GM12875 (cell line): ENCODE results near the gene DAGLA.

Experiments
- H3K4me3 ChIP-seq: one replicate; pipeline ENCODE4 v1.5.1; 2011; ENCODE audit warnings: low read depth, low read length, control low read depth
- TF ChIP-seq, protein P1 (sequence below): IDR thresholded peaks from 2 replicates; pipeline ENCODE4 v1.5.1; 2011; ENCODE audit warnings: low read depth, mild to moderate bottlenecking, control low read depth, inconsistent platforms, low read length, moderate library complexity, borderline replicate concordance; ENCODE audit not compliant: insufficient read depth

Gene DAGLA

DNA sequence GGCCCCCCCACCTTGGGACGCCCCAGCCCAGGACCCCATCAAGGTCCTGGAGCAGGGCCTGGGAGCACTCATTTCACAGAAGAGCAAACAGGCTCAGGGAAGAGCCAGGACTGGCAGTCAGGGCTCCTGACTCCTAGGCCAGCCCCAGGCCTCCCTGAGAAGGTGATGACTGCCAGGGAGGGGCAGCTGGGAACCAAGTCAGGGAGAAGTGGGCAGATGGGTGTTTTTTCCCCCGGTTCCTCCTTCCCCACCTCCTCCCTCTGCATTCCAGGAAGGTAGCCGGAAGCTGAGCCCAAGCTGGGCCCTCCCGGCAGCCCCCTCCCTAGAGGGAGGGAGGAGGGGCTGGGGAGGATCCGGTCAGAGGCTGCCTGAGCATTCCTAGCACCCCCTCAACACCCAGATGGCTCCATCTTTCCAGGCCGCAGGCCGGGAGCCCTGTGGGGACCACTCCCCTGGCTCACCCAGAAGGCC lies 91.8 kb downstream of the DAGLA start:
- H3K4me3 ChIP-seq = no peak overlapping the region
- TF ChIP-seq, protein P1, sequence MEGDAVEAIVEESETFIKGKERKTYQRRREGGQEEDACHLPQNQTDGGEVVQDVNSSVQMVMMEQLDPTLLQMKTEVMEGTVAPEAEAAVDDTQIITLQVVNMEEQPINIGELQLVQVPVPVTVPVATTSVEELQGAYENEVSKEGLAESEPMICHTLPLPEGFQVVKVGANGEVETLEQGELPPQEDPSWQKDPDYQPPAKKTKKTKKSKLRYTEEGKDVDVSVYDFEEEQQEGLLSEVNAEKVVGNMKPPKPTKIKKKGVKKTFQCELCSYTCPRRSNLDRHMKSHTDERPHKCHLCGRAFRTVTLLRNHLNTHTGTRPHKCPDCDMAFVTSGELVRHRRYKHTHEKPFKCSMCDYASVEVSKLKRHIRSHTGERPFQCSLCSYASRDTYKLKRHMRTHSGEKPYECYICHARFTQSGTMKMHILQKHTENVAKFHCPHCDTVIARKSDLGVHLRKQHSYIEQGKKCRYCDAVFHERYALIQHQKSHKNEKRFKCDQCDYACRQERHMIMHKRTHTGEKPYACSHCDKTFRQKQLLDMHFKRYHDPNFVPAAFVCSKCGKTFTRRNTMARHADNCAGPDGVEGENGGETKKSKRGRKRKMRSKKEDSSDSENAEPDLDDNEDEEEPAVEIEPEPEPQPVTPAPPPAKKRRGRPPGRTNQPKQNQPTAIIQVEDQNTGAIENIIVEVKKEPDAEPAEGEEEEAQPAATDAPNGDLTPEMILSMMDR = no peak

DNA sequence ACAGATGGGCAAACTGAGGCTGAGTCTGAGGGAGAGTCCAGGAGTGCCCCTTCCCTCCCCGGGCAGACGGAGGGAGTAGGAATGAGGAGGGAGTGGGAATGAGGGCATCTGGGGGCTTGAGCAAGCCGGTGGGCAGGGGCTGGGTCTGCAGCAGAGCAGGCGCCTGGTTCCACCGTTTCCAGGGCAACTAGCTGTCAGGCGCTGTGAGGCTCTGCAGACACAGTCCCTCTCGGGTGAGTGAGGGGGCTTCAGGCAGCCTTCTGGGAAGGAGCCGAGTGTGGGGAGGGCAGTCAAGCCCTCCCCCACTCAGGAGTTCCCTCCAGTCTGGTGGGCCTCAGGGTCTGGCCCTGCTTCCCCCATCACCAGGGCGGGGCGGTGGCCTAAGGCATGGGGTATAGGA lies 93.2 kb downstream of the DAGLA start:
- H3K4me3 ChIP-seq = no peak overlapping the region
- TF ChIP-seq, protein P1 = no peak

DNA sequence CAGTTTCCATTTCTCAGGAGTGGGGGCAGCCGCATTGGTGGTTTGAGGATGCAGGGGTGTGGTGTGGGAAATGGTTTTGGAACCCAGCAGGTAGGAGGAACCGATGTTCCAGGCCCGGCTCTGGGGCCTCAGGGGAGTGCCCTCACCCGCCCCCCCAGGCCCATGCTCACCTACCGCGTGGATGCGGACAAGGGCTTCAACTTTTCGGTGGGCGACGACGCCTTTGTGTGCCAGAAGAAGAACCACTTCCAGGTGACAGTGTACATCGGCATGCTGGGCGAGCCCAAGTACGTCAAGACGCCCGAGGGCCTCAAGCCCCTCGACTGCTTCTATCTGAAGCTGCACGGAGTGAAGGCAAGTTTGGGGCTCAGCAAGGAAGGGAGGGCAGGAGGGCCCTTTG lies 93.6 kb downstream of the DAGLA start:
- TF ChIP-seq, protein P1 = no peak
- no peak overlapping the region for H3K4me3 ChIP-seq

DNA sequence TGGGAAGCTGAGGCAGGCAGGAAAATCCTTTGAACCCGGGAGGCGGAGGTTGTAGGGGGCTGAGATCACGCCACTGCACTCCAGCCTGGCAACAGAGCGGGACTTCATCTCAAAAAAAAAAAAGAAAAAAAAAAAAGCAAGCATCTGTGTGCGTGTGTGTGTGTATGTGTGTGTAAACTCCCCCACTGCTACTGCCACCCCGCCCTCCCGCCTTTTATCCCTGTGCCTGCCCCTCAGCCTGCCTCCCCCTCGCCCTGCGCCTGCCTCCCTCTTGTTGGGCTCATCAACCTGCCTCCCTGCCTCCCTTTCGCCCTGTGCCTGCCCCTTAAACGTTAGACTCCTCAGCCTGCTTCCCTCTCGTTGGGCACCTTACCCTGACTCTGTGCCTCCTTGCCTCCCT lies 94.2 kb downstream of the DAGLA start:
- TF ChIP-seq, protein P1 = no peak
- no peak overlapping the region for H3K4me3 ChIP-seq

DNA sequence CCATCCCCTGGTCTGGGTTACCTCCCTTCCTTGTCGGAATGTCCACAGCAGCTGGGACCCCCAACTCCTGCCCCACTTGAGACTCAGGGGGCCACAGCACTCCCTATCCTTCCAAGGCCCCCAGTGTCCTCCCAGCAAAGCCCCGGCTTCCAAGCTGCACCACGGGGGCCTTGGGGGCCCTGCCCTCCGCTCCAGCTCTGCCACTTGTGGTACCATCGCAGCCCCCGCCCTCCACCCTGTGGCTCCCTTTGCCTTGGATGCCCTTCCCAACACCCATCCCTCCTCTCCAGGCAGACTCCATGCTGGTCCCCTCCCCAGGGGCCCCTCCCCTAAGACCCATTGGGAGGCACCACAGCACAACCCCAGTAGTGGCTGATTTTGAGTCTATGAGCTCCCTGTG lies 94.9 kb downstream of the DAGLA start:
- no peak overlapping the region for H3K4me3 ChIP-seq
- TF ChIP-seq, protein P1 = no peak

DNA sequence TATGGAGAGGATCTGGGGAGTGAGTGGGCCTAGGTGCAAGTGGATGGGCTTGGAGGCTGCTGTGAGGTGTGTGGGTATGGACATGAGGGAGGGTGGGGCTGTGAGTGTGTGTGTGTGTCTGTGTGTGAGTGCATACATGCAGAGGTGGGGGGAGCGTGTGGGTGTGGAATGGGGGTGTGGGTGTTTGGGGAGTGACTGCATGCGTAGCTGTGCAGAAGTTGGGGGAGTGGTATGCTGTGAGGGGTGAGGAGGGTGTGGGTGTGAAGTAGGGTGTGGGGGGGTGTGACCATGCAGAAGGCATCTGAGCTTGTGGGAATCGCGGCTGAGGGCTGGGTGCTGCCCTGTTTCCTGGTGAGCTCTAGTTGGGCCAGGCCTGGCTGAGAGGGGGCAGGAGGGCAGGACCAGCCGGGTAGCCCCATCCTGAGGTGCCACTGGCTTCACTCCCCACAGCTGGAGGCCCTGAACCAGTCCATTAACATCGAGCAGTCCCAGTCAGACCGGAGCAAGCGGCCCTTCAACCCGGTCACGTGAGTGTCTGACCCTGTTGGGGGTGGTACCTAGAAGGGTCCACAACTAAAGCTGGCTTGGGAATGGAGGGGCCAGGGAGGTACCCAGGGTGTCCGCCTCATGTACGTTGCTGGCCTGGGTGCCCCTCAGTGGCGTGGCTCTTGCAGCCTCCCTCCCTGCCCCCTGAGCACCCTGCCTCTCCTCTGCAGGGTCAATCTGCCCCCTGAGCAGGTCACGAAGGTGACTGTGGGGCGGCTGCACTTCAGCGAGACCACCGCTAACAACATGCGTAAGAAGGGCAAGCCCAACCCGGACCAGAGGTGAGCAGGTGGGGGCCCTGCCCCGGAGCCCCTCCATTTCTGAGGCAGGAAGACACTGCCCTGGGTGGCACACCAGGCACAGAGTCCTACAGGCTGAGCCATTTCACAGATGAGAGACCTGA lies 95.7 kb downstream of the DAGLA start:
- H3K4me3 ChIP-seq = no peak overlapping the region
- TF ChIP-seq, protein P1 = no peak

DNA sequence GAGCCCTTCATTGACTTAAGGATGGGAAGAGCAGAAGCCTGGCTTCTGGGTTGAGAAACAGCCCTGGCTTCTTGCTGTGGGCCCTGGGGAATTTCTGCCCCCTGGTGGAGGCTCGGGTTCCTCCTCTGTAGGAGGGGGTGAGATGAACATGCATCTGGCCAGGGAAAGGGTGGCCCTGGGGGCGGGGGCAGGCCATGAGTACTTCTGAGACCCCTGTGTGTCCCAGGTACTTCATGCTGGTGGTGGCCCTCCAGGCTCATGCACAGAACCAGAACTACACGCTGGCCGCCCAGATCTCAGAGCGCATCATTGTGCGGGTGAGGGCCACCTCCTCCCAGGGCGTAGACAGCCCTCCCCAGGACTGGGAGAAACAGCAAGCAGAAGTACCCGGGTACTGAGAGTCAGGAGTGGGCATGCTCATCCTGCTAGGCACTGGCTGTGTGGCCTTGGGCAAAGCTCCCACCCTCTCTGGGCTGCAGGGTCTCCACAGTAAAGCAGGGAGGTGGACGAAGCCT lies 96.4 kb downstream of the DAGLA start:
- no peak overlapping the region for H3K4me3 ChIP-seq
- TF ChIP-seq, protein P1 = peak; percentile 81
